ENCODE measurements around the gene SHKBP1.

DNA sequence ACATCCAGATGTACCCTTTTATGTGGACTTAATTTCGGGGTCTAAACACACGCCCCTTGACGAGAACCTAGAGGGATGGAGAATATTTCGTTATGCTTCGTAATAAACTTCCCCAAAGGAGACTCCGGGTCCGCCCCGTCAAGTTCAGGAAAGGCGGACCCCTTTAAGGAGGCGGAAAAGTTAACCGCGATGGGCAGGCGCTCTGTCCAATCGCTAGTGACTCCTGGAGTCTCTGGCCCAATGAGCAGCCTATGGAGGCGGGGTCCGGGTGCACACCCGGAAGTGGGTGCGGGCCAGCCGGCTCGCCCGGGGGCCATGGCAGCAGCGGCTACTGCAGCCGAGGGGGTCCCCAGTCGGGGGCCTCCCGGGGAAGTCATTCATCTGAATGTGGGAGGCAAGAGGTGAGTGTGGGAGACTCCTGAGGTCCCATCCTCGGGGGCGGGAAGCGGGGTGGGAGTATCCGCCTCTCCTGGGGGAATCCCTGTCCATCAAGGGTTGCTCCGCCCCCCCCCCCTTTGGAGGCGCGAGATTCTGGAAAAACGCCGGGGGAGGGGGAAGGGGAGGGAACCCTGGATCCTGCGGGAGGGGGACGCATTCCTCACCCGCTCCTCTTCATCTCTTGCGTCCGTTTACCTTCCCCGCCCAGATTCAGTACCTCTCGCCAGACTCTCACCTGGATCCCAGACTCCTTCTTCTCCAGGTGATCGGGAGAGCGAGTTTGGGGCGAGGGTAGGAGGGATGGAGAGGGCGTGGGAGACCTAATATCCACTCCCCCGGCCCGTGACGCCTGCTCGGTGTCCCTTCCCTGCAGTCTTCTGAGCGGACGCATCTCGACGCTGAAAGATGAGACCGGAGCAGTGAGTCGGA lies at the start of gene SHKBP1:
- TF ChIP-seq, protein P1, sequence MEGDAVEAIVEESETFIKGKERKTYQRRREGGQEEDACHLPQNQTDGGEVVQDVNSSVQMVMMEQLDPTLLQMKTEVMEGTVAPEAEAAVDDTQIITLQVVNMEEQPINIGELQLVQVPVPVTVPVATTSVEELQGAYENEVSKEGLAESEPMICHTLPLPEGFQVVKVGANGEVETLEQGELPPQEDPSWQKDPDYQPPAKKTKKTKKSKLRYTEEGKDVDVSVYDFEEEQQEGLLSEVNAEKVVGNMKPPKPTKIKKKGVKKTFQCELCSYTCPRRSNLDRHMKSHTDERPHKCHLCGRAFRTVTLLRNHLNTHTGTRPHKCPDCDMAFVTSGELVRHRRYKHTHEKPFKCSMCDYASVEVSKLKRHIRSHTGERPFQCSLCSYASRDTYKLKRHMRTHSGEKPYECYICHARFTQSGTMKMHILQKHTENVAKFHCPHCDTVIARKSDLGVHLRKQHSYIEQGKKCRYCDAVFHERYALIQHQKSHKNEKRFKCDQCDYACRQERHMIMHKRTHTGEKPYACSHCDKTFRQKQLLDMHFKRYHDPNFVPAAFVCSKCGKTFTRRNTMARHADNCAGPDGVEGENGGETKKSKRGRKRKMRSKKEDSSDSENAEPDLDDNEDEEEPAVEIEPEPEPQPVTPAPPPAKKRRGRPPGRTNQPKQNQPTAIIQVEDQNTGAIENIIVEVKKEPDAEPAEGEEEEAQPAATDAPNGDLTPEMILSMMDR (conservative IDR thresholded peaks at IDR 0.05; ENCODE audit: low read depth, low read length), result no peak
- TF ChIP-seq EZH2 (IDR thresholded peaks at IDR 0.05; ENCODE audit: borderline replicate concordance, low read depth, low read length, poor library complexity, severe bottlenecking), result no peak
